GM18526 (cell line): ENCODE data around the gene LSM10.

ENCODE experiments used
- POLR2A ChIP-seq: IDR thresholded peaks from 3 replicates; pipeline ENCODE4 v1.6.1; 2011; ENCODE audit not compliant: insufficient read length; ENCODE audit errors: extremely low read depth

Gene LSM10

GRCh38 chr1:36380782-36381181, 16.9 kb downstream of the LSM10 start:
- TF ChIP-seq POLR2A = no peak

GRCh38 chr1:36380143-36380619, 17.5 kb downstream of the LSM10 start:
- no peak for TF ChIP-seq POLR2A

- no peak for TF ChIP-seq POLR2A
Observed at GRCh38 chr1:36377791-36378492, 19.8 kb downstream of the LSM10 start.

GRCh38 chr1:36372617-36373016, 25.1 kb downstream of the LSM10 start:
- no peak for TF ChIP-seq POLR2A

- TF ChIP-seq POLR2A = no peak
Observed at GRCh38 chr1:36369061-36369861, 28.4 kb downstream of the LSM10 start.

- no peak for TF ChIP-seq POLR2A
Observed at GRCh38 chr1:36367798-36368197, 29.9 kb downstream of the LSM10 start.

- TF ChIP-seq POLR2A = no peak
Observed at GRCh38 chr1:36367066-36367465, 30.6 kb downstream of the LSM10 start.

GRCh38 chr1:36366091-36366661, 31.5 kb downstream of the LSM10 start:
- TF ChIP-seq POLR2A = no peak

- no peak for TF ChIP-seq POLR2A
Observed at GRCh38 chr1:36365381-36365780, 32.3 kb downstream of the LSM10 start.

GRCh38 chr1:36359911-36360550, 37.7 kb downstream of the LSM10 start:
- TF ChIP-seq POLR2A = no peak

GRCh38 chr1:36359383-36359782, 38.3 kb downstream of the LSM10 start:
- no peak for TF ChIP-seq POLR2A

- no peak for TF ChIP-seq POLR2A
Observed at GRCh38 chr1:36358514-36359084, 39.1 kb downstream of the LSM10 start.

GRCh38 chr1:36355811-36356210, 41.9 kb downstream of the LSM10 start:
- no peak for TF ChIP-seq POLR2A

- no peak for TF ChIP-seq POLR2A
Observed at GRCh38 chr1:36354486-36354885, 43.2 kb downstream of the LSM10 start.
